Liver (tissue), 9 donors: ENCODE data around the gene TAF1. TPM values are rescaled to one million over a fixed set of nuclear protein-coding genes. Genes with fewer than 3 reads are reported as not detected.
"Not testable (repeated sequence)": the region's sequence is repeated elsewhere in the genome, so short reads cannot be mapped to it uniquely, and the experiment has no call there.

Experiments
- DNase-seq: peaks from one replicate; pipeline ENCODE4 v3.0.0-alpha.2; 2017; ENCODE audit warnings: low spot score
- H3K27ac ChIP-seq, 2 donors: one replicate each; pipeline ENCODE4 v1.7.0; 2013; ENCODE audit warnings: inconsistent platforms in 2 of 2, low read length in 2 of 2, control low read depth in 1 of 2, low read depth in 1 of 2, mild to moderate bottlenecking in 1 of 2
- H3K27me3 ChIP-seq, 4 donors: one replicate each; pipeline versions ENCODE4 v1.6.1 to v1.7.0; 2013; ENCODE audit warnings: low read length in 3 of 4, inconsistent platforms in 1 of 4, mild to moderate bottlenecking in 1 of 4, moderate library complexity in 1 of 4; ENCODE audit not compliant: control insufficient read depth in 4 of 4, insufficient read depth in 4 of 4
- H3K36me3 ChIP-seq, 4 donors: one replicate each; pipeline versions ENCODE4 v1.6.1 to v1.7.0; 2013; ENCODE audit warnings: low read length in 3 of 4, mild to moderate bottlenecking in 3 of 4, low read depth in 1 of 4, moderate library complexity in 1 of 4; ENCODE audit not compliant: control insufficient read depth in 4 of 4, insufficient read depth in 3 of 4
- H3K4me1 ChIP-seq, 4 donors: one replicate each; pipeline versions ENCODE4 v1.6.1 to v1.7.0; 2013; ENCODE audit warnings: low read length in 3 of 4, mild to moderate bottlenecking in 3 of 4, moderate library complexity in 1 of 4; ENCODE audit not compliant: control insufficient read depth in 4 of 4, insufficient read depth in 4 of 4
- H3K4me3 ChIP-seq, 3 donors: one replicate each; pipeline versions ENCODE4 v1.6.1 to v1.7.0; 2013; ENCODE audit warnings: low read length in 3 of 3, control low read depth in 1 of 3, low read depth in 1 of 3, mild to moderate bottlenecking in 1 of 3
- H3K9ac ChIP-seq, 2 donors: one replicate each; pipeline ENCODE4 v1.7.0; 2013; ENCODE audit warnings: low read length in 2 of 2, mild to moderate bottlenecking in 2 of 2, moderate library complexity in 2 of 2, control low read depth in 1 of 2, low read depth in 1 of 2
- H3K9me3 ChIP-seq, 4 donors: one replicate each; pipeline versions ENCODE4 v1.6.1 to v1.7.0; 2013; ENCODE audit warnings: low read length in 3 of 4; ENCODE audit not compliant: control insufficient read depth in 4 of 4
- EGR1 ChIP-seq, 2 donors: IDR thresholded peaks; 2 replicates each; pipeline ENCODE4 v1.6.1; 2016 to 2018; ENCODE audit warnings: antibody characterized with exemption in 2 of 2, low read depth in 2 of 2
- FOXA1 ChIP-seq: IDR thresholded peaks from 2 replicates; pipeline ENCODE4 v1.6.1; 2016; ENCODE audit warnings: antibody characterized with exemption
- HNF4G ChIP-seq: IDR thresholded peaks from 2 replicates; pipeline ENCODE4 v1.6.1; 2016; ENCODE audit warnings: antibody characterized with exemption
- JUND ChIP-seq, 2 donors: IDR thresholded peaks; 2 replicates each; pipeline ENCODE4 v1.6.1; 2016; ENCODE audit warnings: antibody characterized with exemption in 2 of 2
- RXRA ChIP-seq, 2 donors: IDR thresholded peaks; 2 replicates each; pipeline ENCODE4 v1.6.1; 2017 to 2018; ENCODE audit warnings: antibody characterized with exemption in 2 of 2, mild to moderate bottlenecking in 1 of 2
- SP1 ChIP-seq: IDR thresholded peaks from 2 replicates; pipeline ENCODE4 v1.6.1; 2018; ENCODE audit warnings: antibody characterized with exemption, mild to moderate bottlenecking
- TAF1 ChIP-seq: conservative IDR thresholded peaks from 2 replicates; pipeline ENCODE4 v1.6.1; 2016; ENCODE audit warnings: antibody characterized with exemption, mild to moderate bottlenecking
- YY1 ChIP-seq: IDR thresholded peaks from 2 replicates; pipeline ENCODE4 v1.6.1; 2016; ENCODE audit warnings: antibody characterized with exemption, mild to moderate bottlenecking
- ZBTB33 ChIP-seq: IDR thresholded peaks from 2 replicates; pipeline ENCODE4 v1.6.1; 2016; ENCODE audit warnings: antibody characterized with exemption
- WGBS: extraction: QIAGEN DNeasy Blood & Tissue Kit; methylation state at CpG from one replicate; pipeline ENCODE4 v1.1.7; 2013; 5-methylcytosine and 5-hydroxymethylcytosine counted together
- polyA plus RNA-seq, 2 donors: library from polyadenylated mRNA; stranded (reverse) in 1 of 2; unstranded in 1 of 2; fragments of 200-250 nt in 1 of 2; fragments of >200 nt in 1 of 2; fragmentation: Nextera tagmentation in 1 of 2; extraction: Ambion mirVana in 1 of 2; gene quantifications; one replicate each; pipeline versions ENCODE4 v1.2.1 to v1.2.3, GENCODE V29; 2013 to 2015
- total RNA-seq, 2 donors: library from RNA; depleted of rRNA; stranded (reverse); fragments of >200 nt; gene quantifications; one replicate each; pipeline ENCODE4 v1.2.3, GENCODE V29; 2014
- TF ChIP-seq, protein P1 (sequence below): IDR thresholded peaks from 2 replicates; pipeline ENCODE4 v1.6.1; 2016; ENCODE audit warnings: antibody characterized with exemption
- TF ChIP-seq, protein P2 (sequence below): IDR thresholded peaks from 2 replicates; pipeline ENCODE4 v1.6.1; 2016; ENCODE audit warnings: antibody characterized with exemption, mild to moderate bottlenecking
- donor health status: healthy.
- donor health status: healthy.
- donor health status: healthy.
- donor health status: healthy.
- donor health status: healthy.

Gene TAF1
- total and polyA plus RNA-seq, 4 donors, result 2.8 to 37.7 (median 14.6) TPM

- Histone ChIP-seq H3K9ac (no peak overlapping the region), H3K4me3 (no peak overlapping the region), H3K36me3 (no peaks in the 10 kb centered on the region), H3K4me1 (no peaks in the 10 kb centered on the region), H3K27me3 (no peaks in the 10 kb centered on the region), H3K27ac (no peak overlapping the region), H3K9me3 (no peaks in the 10 kb centered on the region)
- TF ChIP-seq YY1 (no peak), ZBTB33 (no peak), RXRA (IDR thresholded peaks at IDR 0.05) (no peak), SP1 (no peak), TAF1 (no peak), EGR1 (IDR thresholded peaks at IDR 0.05; ENCODE audit: low read depth in 2 of 2) (no peak), HNF4G (no peak), JUND (IDR thresholded peaks at IDR 0.05) (no peak)
- TF ChIP-seq, protein P1, sequence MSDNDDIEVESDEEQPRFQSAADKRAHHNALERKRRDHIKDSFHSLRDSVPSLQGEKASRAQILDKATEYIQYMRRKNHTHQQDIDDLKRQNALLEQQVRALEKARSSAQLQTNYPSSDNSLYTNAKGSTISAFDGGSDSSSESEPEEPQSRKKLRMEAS, result no peak
- TF ChIP-seq, protein P2, sequence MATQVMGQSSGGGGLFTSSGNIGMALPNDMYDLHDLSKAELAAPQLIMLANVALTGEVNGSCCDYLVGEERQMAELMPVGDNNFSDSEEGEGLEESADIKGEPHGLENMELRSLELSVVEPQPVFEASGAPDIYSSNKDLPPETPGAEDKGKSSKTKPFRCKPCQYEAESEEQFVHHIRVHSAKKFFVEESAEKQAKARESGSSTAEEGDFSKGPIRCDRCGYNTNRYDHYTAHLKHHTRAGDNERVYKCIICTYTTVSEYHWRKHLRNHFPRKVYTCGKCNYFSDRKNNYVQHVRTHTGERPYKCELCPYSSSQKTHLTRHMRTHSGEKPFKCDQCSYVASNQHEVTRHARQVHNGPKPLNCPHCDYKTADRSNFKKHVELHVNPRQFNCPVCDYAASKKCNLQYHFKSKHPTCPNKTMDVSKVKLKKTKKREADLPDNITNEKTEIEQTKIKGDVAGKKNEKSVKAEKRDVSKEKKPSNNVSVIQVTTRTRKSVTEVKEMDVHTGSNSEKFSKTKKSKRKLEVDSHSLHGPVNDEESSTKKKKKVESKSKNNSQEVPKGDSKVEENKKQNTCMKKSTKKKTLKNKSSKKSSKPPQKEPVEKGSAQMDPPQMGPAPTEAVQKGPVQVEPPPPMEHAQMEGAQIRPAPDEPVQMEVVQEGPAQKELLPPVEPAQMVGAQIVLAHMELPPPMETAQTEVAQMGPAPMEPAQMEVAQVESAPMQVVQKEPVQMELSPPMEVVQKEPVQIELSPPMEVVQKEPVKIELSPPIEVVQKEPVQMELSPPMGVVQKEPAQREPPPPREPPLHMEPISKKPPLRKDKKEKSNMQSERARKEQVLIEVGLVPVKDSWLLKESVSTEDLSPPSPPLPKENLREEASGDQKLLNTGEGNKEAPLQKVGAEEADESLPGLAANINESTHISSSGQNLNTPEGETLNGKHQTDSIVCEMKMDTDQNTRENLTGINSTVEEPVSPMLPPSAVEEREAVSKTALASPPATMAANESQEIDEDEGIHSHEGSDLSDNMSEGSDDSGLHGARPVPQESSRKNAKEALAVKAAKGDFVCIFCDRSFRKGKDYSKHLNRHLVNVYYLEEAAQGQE, result no peak
- DNase-seq, result no peak
- WGBS, result 94% methylated on average over 1 of the region's 1 CpG
Measured at GRCh38 chrX:71509289-71509688, 143.1 kb downstream of the TAF1 start.

- Histone ChIP-seq H3K4me3 (no peak overlapping the region), H3K27ac (no peak overlapping the region), H3K36me3 (no peaks in the 10 kb centered on the region), H3K27me3 (no peaks in the 10 kb centered on the region), H3K9me3 (no peaks in the 10 kb centered on the region), H3K9ac (no peak overlapping the region), H3K4me1 (no peaks in the 10 kb centered on the region)
- 97% methylated on average over 2 of the region's 2 CpGs for WGBS
- DNase-seq, result no peak
- TF ChIP-seq JUND (IDR thresholded peaks at IDR 0.05) (no peak), FOXA1 (no peak)
Measured at GRCh38 chrX:71510161-71510560, 144.0 kb downstream of the TAF1 start.

DNA sequence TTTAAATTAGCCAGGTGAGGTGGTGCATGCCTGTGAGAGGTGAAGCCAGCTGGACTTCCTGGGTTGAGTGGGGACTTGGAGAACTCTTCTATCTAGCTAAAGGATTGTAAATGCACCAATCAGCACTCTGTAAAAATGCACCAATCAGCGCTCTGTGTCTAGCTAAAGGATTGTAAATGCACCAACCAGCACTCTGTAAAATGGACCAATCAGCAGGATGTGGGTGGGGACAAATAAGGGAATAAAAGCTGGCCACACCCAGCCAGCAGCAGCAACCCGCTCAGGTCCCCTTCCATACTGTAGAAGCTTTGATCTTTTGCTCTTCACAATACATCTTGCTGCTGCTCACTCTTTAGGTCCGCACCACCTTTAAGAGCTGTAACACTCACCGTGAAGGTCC, 147.6 kb downstream of the TAF1 start:
- not testable (repeated sequence) for H3K27ac ChIP-seq, H3K4me3 ChIP-seq, DNase-seq, H3K4me1 ChIP-seq, H3K9ac ChIP-seq, H3K9me3 ChIP-seq, H3K27me3 ChIP-seq, H3K36me3 ChIP-seq
- 97% methylated on average over 4 of the region's 4 CpGs for WGBS
